OCI-LY7 (cell line): ENCODE data around the gene U2SURP. TPM values are rescaled to one million over a fixed set of nuclear protein-coding genes. Genes with fewer than 3 reads are reported as not detected.
"Not testable (repeated sequence)": the region's sequence is repeated elsewhere in the genome, so short reads cannot be mapped to it uniquely, and the experiment has no call there.

ENCODE experiments used
- BruUV-seq: library from RNA; stranded (reverse); fragments of 400-500 nt; replicated peaks from 2 replicates; lab custom pipeline; 2021; lab: Mats Ljungman, UMichigan
- CTCF ChIA-PET: fragments of 300-600 bp; sonication (Branson Sonifier 250); formaldehyde crosslinking; loops from one replicate; lab custom pipeline; 2022; ENCODE audit warnings: antibody characterized with exemption; ENCODE audit not compliant: unreplicated experiment; lab: Charles Lee
- POLR2A ChIA-PET: fragments of 300-600 bp; sonication (Branson Sonifier 250); formaldehyde crosslinking; loops from one replicate; lab custom pipeline; 2022; ENCODE audit warnings: antibody characterized with exemption; lab: Charles Lee
- DNase-seq: peaks from one replicate; pipeline ENCODE4 v3.0.0-alpha.2; 2015; ENCODE audit warnings: low spot score
- H2AFZ ChIP-seq: fragments of 200-600 bp; sonication (generic), shearing (Covaris generic); 2 replicates; pipeline ENCODE4 v1.6.1; 2014; ENCODE audit warnings: mild to moderate bottlenecking, antibody characterized with exemption, low read length, moderate library complexity
- H3K27ac ChIP-seq: fragments of 200-600 bp; sonication (generic); 2 replicates; pipeline ENCODE4 v1.5.1; 2014; ENCODE audit warnings: mixed run types, low read depth, mild to moderate bottlenecking, moderate library complexity, low read length, inconsistent platforms; ENCODE audit not compliant: poor library complexity, severe bottlenecking
- H3K36me3 ChIP-seq: fragments of 200-600 bp; sonication (generic); 2 replicates; pipeline ENCODE4 v1.6.1; 2014; ENCODE audit warnings: mild to moderate bottlenecking, antibody characterized with exemption, low read length, moderate library complexity, mixed read lengths; ENCODE audit not compliant: insufficient read depth
- H3K4me1 ChIP-seq: fragments of 200-600 bp; sonication (generic); 2 replicates; pipeline ENCODE4 v1.5.1; 2014; ENCODE audit warnings: mild to moderate bottlenecking, low read length; ENCODE audit not compliant: insufficient read depth, poor library complexity, severe bottlenecking
- H3K4me2 ChIP-seq: fragments of 200-600 bp; sonication (generic); 2 replicates; pipeline ENCODE4 v1.6.1; 2014; ENCODE audit warnings: mild to moderate bottlenecking, low read length
- H3K4me3 ChIP-seq: fragments of 200-600 bp; sonication (generic); 2 replicates; pipeline ENCODE4 v1.5.1; 2014; ENCODE audit warnings: mild to moderate bottlenecking, low read depth, low read length; ENCODE audit not compliant: poor library complexity, severe bottlenecking
- H3K79me2 ChIP-seq: fragments of 200-600 bp; sonication (generic); 2 replicates; pipeline ENCODE4 v1.6.1; 2016; ENCODE audit warnings: low read depth, mild to moderate bottlenecking, low read length, moderate library complexity, mixed read lengths; ENCODE audit not compliant: insufficient read depth
- H3K9me2 ChIP-seq: fragments of 200-600 bp; sonication (generic); 2 replicates; pipeline ENCODE4 v1.6.1; 2016; ENCODE audit warnings: mild to moderate bottlenecking, low read length, mixed read lengths; ENCODE audit not compliant: insufficient read depth
- H3K9me3 ChIP-seq: fragments of 200-600 bp; sonication (generic); 2 replicates; pipeline ENCODE4 v1.6.1; 2014; ENCODE audit warnings: mild to moderate bottlenecking, mixed run types, low read length, mixed read lengths
- H4K20me1 ChIP-seq: fragments of 200-600 bp; sonication (generic); 2 replicates; pipeline ENCODE4 v1.6.1; 2014; ENCODE audit warnings: mild to moderate bottlenecking, antibody characterized with exemption, low read length, moderate library complexity, mixed read lengths; ENCODE audit not compliant: insufficient read depth
- EZH2phosphoT487 ChIP-seq: fragments of 200-600 bp; sonication (generic); IDR thresholded peaks from 2 replicates; pipeline ENCODE4 v1.6.1; 2018; ENCODE audit warnings: low read depth, borderline replicate concordance, mild to moderate bottlenecking, mixed run types, antibody characterized with exemption, low read length, moderate library complexity, mixed read lengths
- intact Hi-C: fragments of 100-400 bp; cut with micrococcal nuclease; formaldehyde crosslinking; loops from one replicate; pipeline ENCODE4 v1.10.0; 2022; ENCODE audit not compliant: unreplicated experiment
- total RNA-seq, 2 experiments: library from RNA; depleted of rRNA in 1 of 2; stranded (reverse); fragments of >200 nt in 1 of 2; shearing (Covaris generic) in 1 of 2; gene quantifications; 2 replicates each; pipeline ENCODE4 v1.2.3, GENCODE V29; 2014 to 2022
- TF ChIP-seq, protein P1 (sequence below): fragments of 200-600 bp; sonication (generic); conservative IDR thresholded peaks from 2 replicates; pipeline ENCODE4 v1.5.1; 2014; ENCODE audit warnings: mild to moderate bottlenecking, antibody characterized with exemption, low read length, moderate library complexity, mixed read lengths

The U2SURP gene
- total RNA-seq, 2 experiments from 2014 or later: 108 to 185 TPM

DNA sequence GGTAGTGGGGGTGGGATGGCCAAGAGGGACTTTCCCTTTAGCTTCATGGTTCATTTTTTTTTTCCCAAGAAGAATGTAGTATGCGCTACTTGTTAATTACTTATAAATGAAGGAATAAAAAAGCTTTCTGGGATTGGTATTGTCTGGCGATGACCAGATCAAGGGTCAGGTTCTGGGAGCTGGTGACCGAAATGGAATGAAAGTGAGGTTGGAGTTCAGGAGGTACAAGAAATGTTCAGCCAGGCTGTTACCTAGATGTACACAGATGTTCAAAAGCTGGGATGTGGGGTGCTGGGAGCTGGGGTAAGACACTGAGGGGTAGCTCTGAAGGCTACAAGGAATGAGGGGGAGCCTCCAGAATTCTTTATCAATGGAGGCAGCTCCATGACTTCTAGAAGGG is 17.1 kb upstream of the U2SURP start:
- intact Hi-C loops: no loop called here
- H3K9me2 ChIP-seq: no peaks in the 10 kb centered on the region
- CTCF ChIA-PET: no interaction called here

DNA sequence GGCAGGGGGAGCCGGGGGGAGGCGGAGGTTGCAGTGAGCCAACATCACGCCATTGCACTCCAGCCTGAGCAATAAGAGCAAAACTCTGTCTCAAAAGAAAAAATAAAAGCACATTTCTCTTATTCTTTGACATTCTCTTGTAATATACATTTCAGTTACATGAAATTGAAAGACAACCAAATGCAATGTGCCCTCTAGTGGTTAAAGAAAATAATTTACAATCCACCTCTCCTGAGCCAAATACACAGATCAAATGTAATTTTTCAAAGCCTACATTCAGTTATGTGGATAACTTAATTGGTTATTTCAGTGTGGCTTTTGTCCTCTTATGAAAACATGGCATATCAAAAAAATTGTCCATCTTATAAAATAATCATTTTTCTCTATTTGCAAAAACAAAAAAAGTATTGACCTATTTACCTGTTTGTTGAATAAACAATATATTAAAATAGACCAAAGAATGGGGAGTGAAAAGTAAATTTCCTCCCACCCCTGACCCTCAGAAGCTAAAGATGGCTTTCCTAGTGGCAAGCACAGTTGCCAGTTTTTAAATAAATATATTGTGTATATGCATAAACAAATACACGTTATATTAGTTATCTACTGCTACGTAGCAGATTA is 14.2 kb upstream of the U2SURP start:
- Histone ChIP-seq H4K20me1 (no peaks in the 10 kb centered on the region), H3K4me2 (no peak overlapping the region), H2AFZ (0 out of 2 replicates have a peak overlapping the region, but pooled peaks have one; percentile 23), H3K9me3 (no peaks in the 10 kb centered on the region), H3K4me1 (no peaks in the 10 kb centered on the region), H3K79me2 (no peaks in the 10 kb centered on the region), H3K36me3 (no peaks in the 10 kb centered on the region), H3K27ac (no peak overlapping the region), H3K4me3 (no peak overlapping the region), H3K9me2 (no peaks in the 10 kb centered on the region)
- no peak for TF ChIP-seq EZH2phosphoT487
- TF ChIP-seq, protein P1, sequence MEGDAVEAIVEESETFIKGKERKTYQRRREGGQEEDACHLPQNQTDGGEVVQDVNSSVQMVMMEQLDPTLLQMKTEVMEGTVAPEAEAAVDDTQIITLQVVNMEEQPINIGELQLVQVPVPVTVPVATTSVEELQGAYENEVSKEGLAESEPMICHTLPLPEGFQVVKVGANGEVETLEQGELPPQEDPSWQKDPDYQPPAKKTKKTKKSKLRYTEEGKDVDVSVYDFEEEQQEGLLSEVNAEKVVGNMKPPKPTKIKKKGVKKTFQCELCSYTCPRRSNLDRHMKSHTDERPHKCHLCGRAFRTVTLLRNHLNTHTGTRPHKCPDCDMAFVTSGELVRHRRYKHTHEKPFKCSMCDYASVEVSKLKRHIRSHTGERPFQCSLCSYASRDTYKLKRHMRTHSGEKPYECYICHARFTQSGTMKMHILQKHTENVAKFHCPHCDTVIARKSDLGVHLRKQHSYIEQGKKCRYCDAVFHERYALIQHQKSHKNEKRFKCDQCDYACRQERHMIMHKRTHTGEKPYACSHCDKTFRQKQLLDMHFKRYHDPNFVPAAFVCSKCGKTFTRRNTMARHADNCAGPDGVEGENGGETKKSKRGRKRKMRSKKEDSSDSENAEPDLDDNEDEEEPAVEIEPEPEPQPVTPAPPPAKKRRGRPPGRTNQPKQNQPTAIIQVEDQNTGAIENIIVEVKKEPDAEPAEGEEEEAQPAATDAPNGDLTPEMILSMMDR: peak; percentile 87
- CTCF ChIA-PET: interaction anchor here (1.5 kb wide), 1 partner anchor 159 kb away, joined by 4 read pairs; no protein-coding TSS in a partner anchor
- no TSS peak for BruUV-seq
- POLR2A ChIA-PET: no interaction called here
- intact Hi-C loops: loop anchor here (2.0 kb wide), 1 partner anchor 158 kb away; no protein-coding TSS in a partner anchor
- DNase-seq: peak; percentile 58

More for the DNA sequence above, 17.1 kb upstream of the U2SURP start:
- H2AFZ ChIP-seq: no peak overlapping the region
- H4K20me1 ChIP-seq: no peaks in the 10 kb centered on the region
- H3K36me3 ChIP-seq: no peaks in the 10 kb centered on the region
- no peaks in the 10 kb centered on the region for H3K9me3 ChIP-seq
- no TSS peak for BruUV-seq
- H3K4me3 ChIP-seq: no peak overlapping the region
- H3K27ac ChIP-seq: no peak overlapping the region
- TF ChIP-seq, protein P1: no peak
- no peak for TF ChIP-seq EZH2phosphoT487
- H3K4me2 ChIP-seq: no peak overlapping the region
- no peak for DNase-seq
- no peaks in the 10 kb centered on the region for H3K4me1 ChIP-seq
- POLR2A ChIA-PET: interaction anchor here (0.6 to 1.6 kb wide), 4 partner anchors 17 to 1290 kb away, joined by 3 to 5 read pairs (median 4); partner anchors contain the start of gene U2SURP
- no peaks in the 10 kb centered on the region for H3K79me2 ChIP-seq

DNA sequence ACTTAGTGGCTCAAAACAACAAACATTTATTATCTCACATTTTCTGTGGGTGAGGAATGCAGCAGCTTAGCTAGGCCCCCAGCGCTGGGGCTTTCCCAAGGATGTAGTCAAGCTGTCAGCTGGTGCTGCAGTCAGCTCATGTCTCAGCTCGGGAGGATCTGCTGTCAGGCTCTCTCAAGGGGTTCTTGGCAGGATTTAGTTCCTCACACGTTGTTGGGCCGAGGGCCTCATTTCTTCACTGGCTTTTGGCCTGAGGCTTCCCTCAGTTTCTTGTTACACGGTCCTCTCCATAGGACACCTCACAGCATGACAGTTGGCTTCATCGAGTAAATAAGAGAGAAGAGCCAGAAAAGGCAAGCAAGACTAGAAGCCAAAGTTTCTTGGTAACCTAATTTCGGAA is 13.7 kb upstream of the U2SURP start:
- ChIA-PET POLR2A (no interaction called here), CTCF (interaction anchor here (1.5 kb wide), 1 partner anchor 159 kb away, joined by 4 read pairs; no protein-coding TSS in a partner anchor)
- H3K79me2 ChIP-seq: no peaks in the 10 kb centered on the region
- 0 out of 2 replicates have a peak overlapping the region, but pooled peaks have one; percentile 23 for H2AFZ ChIP-seq
- no peak overlapping the region for H3K4me3 ChIP-seq
- DNase-seq: no peak
- BruUV-seq: no TSS peak
- H3K9me3 ChIP-seq: no peaks in the 10 kb centered on the region
- H3K4me2 ChIP-seq: no peak overlapping the region
- no peaks in the 10 kb centered on the region for H3K9me2 ChIP-seq
- TF ChIP-seq EZH2phosphoT487: no peak
- TF ChIP-seq, protein P1: no peak
- no peaks in the 10 kb centered on the region for H3K4me1 ChIP-seq
- no peaks in the 10 kb centered on the region for H4K20me1 ChIP-seq
- no peak overlapping the region for H3K27ac ChIP-seq
- H3K36me3 ChIP-seq: no peaks in the 10 kb centered on the region
- intact Hi-C loops: loop anchor here (2.0 kb wide), 1 partner anchor 159 kb away; no protein-coding TSS in a partner anchor

DNA sequence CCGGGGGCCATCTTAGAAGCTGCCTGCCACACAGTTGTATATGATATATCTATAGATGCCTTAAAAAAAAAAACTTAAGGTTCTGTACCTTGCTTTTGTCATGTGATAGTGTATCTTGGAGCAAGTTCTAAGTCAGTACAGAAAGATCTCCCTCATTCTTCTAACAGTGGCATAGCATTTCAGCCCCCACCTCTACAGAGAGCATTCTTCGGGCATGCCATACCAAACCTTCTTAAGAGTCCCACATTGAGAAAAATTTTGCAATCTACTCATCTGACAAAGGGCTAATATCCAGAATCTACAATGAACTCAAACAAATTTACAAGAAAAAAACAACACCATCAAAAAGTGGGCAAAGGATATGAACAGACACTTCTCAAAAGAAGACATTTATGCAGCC is 13.1 kb upstream of the U2SURP start:
- BruUV-seq, H3K4me3 ChIP-seq, H2AFZ ChIP-seq, H4K20me1 ChIP-seq, H3K27ac ChIP-seq, H3K36me3 ChIP-seq, H3K4me2 ChIP-seq, H3K9me3 ChIP-seq, DNase-seq, H3K4me1 ChIP-seq, H3K9me2 ChIP-seq, intact Hi-C loops, H3K79me2 ChIP-seq: not testable (repeated sequence)
- POLR2A ChIA-PET: interaction anchor here (0.5 kb wide), 1 partner anchor 125 kb away, joined by 4 read pairs; no protein-coding TSS in a partner anchor
- CTCF ChIA-PET: interaction anchor here (1.5 kb wide), 1 partner anchor 160 kb away, joined by 4 read pairs; no protein-coding TSS in a partner anchor
